Caki2 (cell line): Measurements from ENCODE around the gene AGAP1. TPM values are rescaled to one million over a fixed set of nuclear protein-coding genes. Genes with fewer than 3 reads are reported as not detected.

Source experiments
- DNase-seq: peaks from one replicate; pipeline ENCODE4 v3.0.0-alpha.2; 2015; ENCODE audit warnings: low read depth
- in situ Hi-C: cut with HindIII; loops from 2 replicates; pipeline ENCODE4 v1.10.0; 2016; ENCODE audit warnings: low sequenced_read_pairs, low pct_unique_long_range_greater_than_20kb, mixed read lengths
- total RNA-seq: library from RNA; depleted of rRNA; stranded (reverse); fragments of >200 nt; shearing (Covaris generic); gene quantifications from 2 replicates; pipeline ENCODE4 v1.2.3, GENCODE V29; 2014; ENCODE audit warnings: low replicate concordance

AGAP1 gene
- total RNA-seq, 1 experiment from 2014 or later = 5.3 TPM

- in situ Hi-C loops = no loop called here
- no peak for DNase-seq
Observed at GRCh38 chr2:236022128-236022527, 528.3 kb downstream of the AGAP1 start.

GRCh38 chr2:236025892-236026291 is 532.0 kb downstream of the AGAP1 start:
- DNase-seq = no peak
- in situ Hi-C loops = no loop called here

GRCh38 chr2:236026841-236027240 is 533.0 kb downstream of the AGAP1 start:
- in situ Hi-C loops = no loop called here
- no peak for DNase-seq

- DNase-seq = no peak
- in situ Hi-C loops = no loop called here
Observed at GRCh38 chr2:236028066-236028465, 534.2 kb downstream of the AGAP1 start.

- no peak for DNase-seq
- in situ Hi-C loops = no loop called here
Observed at GRCh38 chr2:236033462-236033861, 539.6 kb downstream of the AGAP1 start.

GRCh38 chr2:236034974-236035373 is 541.1 kb downstream of the AGAP1 start:
- no peak for DNase-seq
- in situ Hi-C loops = no loop called here

GRCh38 chr2:236036045-236036444 is 542.2 kb downstream of the AGAP1 start:
- no peak for DNase-seq
- in situ Hi-C loops = no loop called here

- in situ Hi-C loops = no loop called here
Observed at GRCh38 chr2:236038096-236038495, 544.3 kb downstream of the AGAP1 start.

GRCh38 chr2:236040600-236041328 is 546.9 kb downstream of the AGAP1 start:
- DNase-seq = peak; percentile 13
- in situ Hi-C loops = no loop called here

More at GRCh38 chr2:236038096-236038495, 544.3 kb downstream of the AGAP1 start:
- no peak for DNase-seq

- no peak for DNase-seq
- in situ Hi-C loops = no loop called here
Observed at GRCh38 chr2:236041616-236042015, 547.8 kb downstream of the AGAP1 start.

GRCh38 chr2:236042087-236042486 is 548.2 kb downstream of the AGAP1 start:
- in situ Hi-C loops = no loop called here
- no peak for DNase-seq

GRCh38 chr2:236044191-236044590 is 550.3 kb downstream of the AGAP1 start:
- no peak for DNase-seq
- in situ Hi-C loops = no loop called here

GRCh38 chr2:236045251-236046235 is 551.7 kb downstream of the AGAP1 start:
- no peak for DNase-seq
- in situ Hi-C loops = no loop called here

GRCh38 chr2:236046715-236047114 is 552.9 kb downstream of the AGAP1 start:
- DNase-seq = no peak
- in situ Hi-C loops = no loop called here

GRCh38 chr2:236047176-236047575 is 553.3 kb downstream of the AGAP1 start:
- in situ Hi-C loops = no loop called here
- DNase-seq = no peak

- in situ Hi-C loops = no loop called here
- no peak for DNase-seq
Observed at GRCh38 chr2:236047886-236048540, 554.2 kb downstream of the AGAP1 start.

GRCh38 chr2:236049981-236050380 is 556.1 kb downstream of the AGAP1 start:
- in situ Hi-C loops = no loop called here
- DNase-seq = no peak

- no peak for DNase-seq
- in situ Hi-C loops = no loop called here
Observed at GRCh38 chr2:236051351-236051750, 557.5 kb downstream of the AGAP1 start.

GRCh38 chr2:236051806-236052205 is 558.0 kb downstream of the AGAP1 start:
- no peak for DNase-seq
- in situ Hi-C loops = no loop called here
